Osteocyte (in vitro differentiated cells): ENCODE data around the gene FAM193B. TPM values are rescaled to one million over a fixed set of nuclear protein-coding genes. Genes with fewer than 3 reads are reported as not detected.

Experiments used
- DNase-seq: peaks from one replicate; pipeline ENCODE4 v3.0.0; 2021; ENCODE audit warnings: mixed read lengths; ENCODE audit not compliant: unreplicated experiment; ENCODE audit errors: extremely low spot score
- H3K27ac Mint-ChIP-seq: one replicate; pipeline ENCODE4 v1.8.0; 2021; ENCODE audit warnings: mild to moderate bottlenecking, mixed read lengths; ENCODE audit not compliant: unreplicated experiment
- H3K27me3 Mint-ChIP-seq: one replicate; pipeline ENCODE4 v1.8.0; 2021; ENCODE audit warnings: mixed read lengths; ENCODE audit not compliant: unreplicated experiment
- H3K36me3 Mint-ChIP-seq: one replicate; pipeline ENCODE4 v1.8.0; 2021; ENCODE audit warnings: mixed read lengths; ENCODE audit not compliant: unreplicated experiment
- H3K4me1 Mint-ChIP-seq: one replicate; pipeline ENCODE4 v1.8.0; 2021; ENCODE audit warnings: mixed read lengths; ENCODE audit not compliant: unreplicated experiment
- H3K4me3 Mint-ChIP-seq: one replicate; pipeline ENCODE4 v1.8.0; 2021; ENCODE audit warnings: mild to moderate bottlenecking, moderate library complexity, mixed read lengths; ENCODE audit not compliant: unreplicated experiment
- H3K9me3 Mint-ChIP-seq: one replicate; pipeline ENCODE4 v1.8.0; 2021; ENCODE audit warnings: mixed read lengths; ENCODE audit not compliant: unreplicated experiment
- CTCF ChIP-seq: fragments of 200-600 bp; sonication (generic); IDR thresholded peaks from 2 replicates; pipeline ENCODE4 v1.5.0; 2021; ENCODE audit warnings: antibody characterized with exemption, mild to moderate bottlenecking, moderate library complexity
- total RNA-seq: library from RNA; stranded (reverse); gene quantifications from 2 replicates; pipeline ENCODE4 v1.2.1, GENCODE V29; 2021

The FAM193B gene
- total RNA-seq, 1 donor from 2014 or later: 97.2 TPM

- Mint-ChIP-seq H3K4me3 (no peak overlapping the region), H3K4me1 (peaks cover 2% of the 10 kb centered on the region), H3K36me3 (peaks cover 8% of the 10 kb centered on the region), H3K9me3 (no peaks in the 10 kb centered on the region), H3K27me3 (no peaks in the 10 kb centered on the region), H3K27ac (no peak overlapping the region)
- DNase-seq: no peak
- TF ChIP-seq CTCF: no peak
These were observed 45.5 kb downstream of the FAM193B start for GRCh38 chr5:177508837-177509236.

- no peaks in the 10 kb centered on the region for H3K27me3 Mint-ChIP-seq
These were observed 46.1 kb downstream of the FAM193B start for GRCh38 chr5:177508221-177508611.

GRCh38 chr5:177507596-177508220, 46.7 kb downstream of the FAM193B start:
- peaks cover 3% of the 10 kb centered on the region for H3K4me1 Mint-ChIP-seq
- H3K36me3 Mint-ChIP-seq: peaks cover 9% of the 10 kb centered on the region
- H3K27ac Mint-ChIP-seq: peak overlapping the region; percentile 23
- no peak overlapping the region for H3K4me3 Mint-ChIP-seq
- H3K27me3 Mint-ChIP-seq: no peaks in the 10 kb centered on the region
- H3K9me3 Mint-ChIP-seq: no peaks in the 10 kb centered on the region
- no peak for TF ChIP-seq CTCF
- DNase-seq: no peak

More at GRCh38 chr5:177508221-177508611, 46.1 kb downstream of the FAM193B start:
- Mint-ChIP-seq H3K27ac (no peak overlapping the region), H3K36me3 (peaks cover 9% of the 10 kb centered on the region), H3K4me3 (no peak overlapping the region), H3K9me3 (no peaks in the 10 kb centered on the region), H3K4me1 (peaks cover 2% of the 10 kb centered on the region)
- no peak for DNase-seq
- no peak for TF ChIP-seq CTCF

- H3K27me3 Mint-ChIP-seq: no peaks in the 10 kb centered on the region
- peaks cover 8% of the 10 kb centered on the region for H3K4me1 Mint-ChIP-seq
- no peak overlapping the region for H3K4me3 Mint-ChIP-seq
- H3K27ac Mint-ChIP-seq: no peak overlapping the region
- no peak for DNase-seq
- H3K36me3 Mint-ChIP-seq: peaks cover 9% of the 10 kb centered on the region
- TF ChIP-seq CTCF: peak; percentile 41
- H3K9me3 Mint-ChIP-seq: no peaks in the 10 kb centered on the region
These were observed 47.2 kb downstream of the FAM193B start for GRCh38 chr5:177507165-177507564.

GRCh38 chr5:177505075-177505474, 49.3 kb downstream of the FAM193B start:
- no peak for TF ChIP-seq CTCF
- Mint-ChIP-seq H3K9me3 (no peaks in the 10 kb centered on the region), H3K4me3 (no peak overlapping the region), H3K27ac (no peak overlapping the region), H3K27me3 (no peaks in the 10 kb centered on the region), H3K36me3 (peaks cover 2% of the 10 kb centered on the region), H3K4me1 (peaks cover 22% of the 10 kb centered on the region)
- DNase-seq: no peak
